BE2C (cell line): Measurements from ENCODE around the gene ISCU.

Experiments used
- DNase-seq: peaks from one replicate; pipeline ENCODE4 v3.0.0-alpha.2; 2020
- H3K27me3 ChIP-seq: fragments of 250-450 bp; sonication (Bioruptor Pico); 2 replicates; pipeline ENCODE4 v1.5.1; 2020; ENCODE audit warnings: mild to moderate bottlenecking
- H3K36me3 ChIP-seq: fragments of 250-450 bp; sonication (Bioruptor Pico); 2 replicates; pipeline ENCODE4 v1.5.1; 2020; ENCODE audit warnings: mild to moderate bottlenecking
- H3K4me1 ChIP-seq: fragments of 250-450 bp; sonication (Bioruptor Pico); 2 replicates; pipeline ENCODE4 v1.5.1; 2020
- H3K4me3 ChIP-seq: 2 replicates; pipeline ENCODE4 v1.5.1; 2011; ENCODE audit warnings: low read depth, low read length
- H3K9me3 ChIP-seq: fragments of 250-450 bp; sonication (Bioruptor Pico); 2 replicates; pipeline ENCODE4 v1.5.1; 2020
- CTCF ChIP-seq: IDR thresholded peaks from 2 replicates; pipeline ENCODE4 v1.5.1; 2012; ENCODE audit warnings: mild to moderate bottlenecking, low read depth, low read length

The ISCU gene

GRCh38 chr12:108612788-108613282 lies 50.4 kb downstream of the ISCU start:
- DNase-seq: no peak
- Histone ChIP-seq H3K4me1 (no peaks in the 10 kb centered on the region), H3K4me3 (no peak overlapping the region), H3K36me3 (no peaks in the 10 kb centered on the region), H3K27me3 (no peaks in the 10 kb centered on the region), H3K9me3 (no peaks in the 10 kb centered on the region)
- no peak for TF ChIP-seq CTCF

GRCh38 chr12:108613548-108613947 lies 51.2 kb downstream of the ISCU start:
- Histone ChIP-seq H3K9me3 (no peaks in the 10 kb centered on the region), H3K4me1 (no peaks in the 10 kb centered on the region), H3K4me3 (no peak overlapping the region), H3K36me3 (no peaks in the 10 kb centered on the region), H3K27me3 (no peaks in the 10 kb centered on the region)
- DNase-seq: no peak
- TF ChIP-seq CTCF: no peak

GRCh38 chr12:108614041-108614440 lies 51.6 kb downstream of the ISCU start:
- TF ChIP-seq CTCF: no peak

GRCh38 chr12:108614639-108615038 lies 52.2 kb downstream of the ISCU start:
- Histone ChIP-seq H3K4me3 (no peak overlapping the region), H3K36me3 (no peaks in the 10 kb centered on the region), H3K4me1 (no peaks in the 10 kb centered on the region), H3K27me3 (no peaks in the 10 kb centered on the region), H3K9me3 (no peaks in the 10 kb centered on the region)
- no peak for TF ChIP-seq CTCF
- no peak for DNase-seq

More at GRCh38 chr12:108614041-108614440, 51.6 kb downstream of the ISCU start:
- Histone ChIP-seq H3K4me1 (no peaks in the 10 kb centered on the region), H3K4me3 (no peak overlapping the region), H3K9me3 (no peaks in the 10 kb centered on the region), H3K36me3 (no peaks in the 10 kb centered on the region), H3K27me3 (no peaks in the 10 kb centered on the region)
- no peak for DNase-seq

- no peaks in the 10 kb centered on the region for H3K36me3 ChIP-seq
- H3K9me3 ChIP-seq: no peaks in the 10 kb centered on the region
- H3K4me1 ChIP-seq: no peaks in the 10 kb centered on the region
- no peak for TF ChIP-seq CTCF
- H3K4me3 ChIP-seq: no peak overlapping the region
- H3K27me3 ChIP-seq: no peaks in the 10 kb centered on the region
- DNase-seq: no peak
These were observed 53.5 kb downstream of the ISCU start for GRCh38 chr12:108615918-108616317.

GRCh38 chr12:108616359-108616758 lies 54.0 kb downstream of the ISCU start:
- Histone ChIP-seq H3K27me3 (no peaks in the 10 kb centered on the region), H3K4me1 (no peaks in the 10 kb centered on the region), H3K4me3 (no peak overlapping the region), H3K9me3 (no peaks in the 10 kb centered on the region), H3K36me3 (no peaks in the 10 kb centered on the region)
- no peak for DNase-seq
- TF ChIP-seq CTCF: no peak
